ENCODE data around the gene SIAH3. TPM values are rescaled to one million over a fixed set of nuclear protein-coding genes. Genes with fewer than 3 reads are reported as not detected.

The SIAH3 gene
- total RNA-seq, 4 donors from 2014 or later, result not detected

- WGBS, 2 donors (ENCODE audit: low coverage in 1 of 2), result 50 to 60% methylated on average over 2 of the region's 2 CpGs
- H3K27me3 ChIP-seq, result peaks cover 61% of the 10 kb centered on the region
- no peak overlapping the region for H3K4me3 ChIP-seq
- H3K36me3 ChIP-seq, result no peaks in the 10 kb centered on the region
- no peak overlapping the region for H3K27ac ChIP-seq
- TF ChIP-seq CTCF (IDR thresholded peaks at IDR 0.05), result no peak
- no peak for TF ChIP-seq EP300 (IDR thresholded peaks at IDR 0.05; ENCODE audit: low read depth)
- TF ChIP-seq POLR2A (IDR thresholded peaks at IDR 0.05), result no peak
- TF ChIP-seq POLR2AphosphoS5 (IDR thresholded peaks at IDR 0.05), result no peak
- in situ Hi-C loops (cut with MboI; ENCODE audit: low pct_ligation_motif_present in 1 of 4, low pct_unique_long_range_greater_than_20kb in 1 of 4, low sequenced_read_pairs in 3 of 4), result no loop called here
- peaks cover 0 to 21% (median 2%) of the 10 kb centered on the region in 4 donors for H3K4me1 ChIP-seq
- intact Hi-C loops (cut with DNase I; ENCODE audit: low total_unique reads), result no loop called here
- no peak for DNase-seq
- H3K9me3 ChIP-seq, result no peaks in the 10 kb centered on the region
These were observed 2.1 kb downstream of the SIAH3 start for GRCh38 chr13:45849408-45849807.

- Histone ChIP-seq H3K9me3 (no peaks in the 10 kb centered on the region), H3K4me3 (no peak overlapping the region), H3K27me3 (peaks cover 47% of the 10 kb centered on the region), H3K27ac (no peak overlapping the region), H3K36me3 (no peaks in the 10 kb centered on the region), H3K4me1 (peaks cover 0 to 21% (median 2%) of the 10 kb centered on the region in 4 donors)
- peak; percentile 18 for DNase-seq
- WGBS, 2 donors (ENCODE audit: low coverage in 1 of 2), result 20 to 29% methylated on average over 3 to 13 of the region's 13 CpGs
- in situ Hi-C loops (cut with MboI; ENCODE audit: low pct_ligation_motif_present in 1 of 4, low pct_unique_long_range_greater_than_20kb in 1 of 4, low sequenced_read_pairs in 3 of 4) (no loop called here), intact Hi-C loops (cut with DNase I; ENCODE audit: low total_unique reads) (no loop called here)
- TF ChIP-seq CTCF (IDR thresholded peaks at IDR 0.05) (no peak), POLR2AphosphoS5 (IDR thresholded peaks at IDR 0.05) (no peak), EP300 (IDR thresholded peaks at IDR 0.05; ENCODE audit: low read depth) (no peak), POLR2A (IDR thresholded peaks at IDR 0.05) (no peak)
These were observed 3.9 kb downstream of the SIAH3 start for GRCh38 chr13:45847554-45848224.

- peaks cover 37% of the 10 kb centered on the region for H3K27me3 ChIP-seq
- H3K4me1 ChIP-seq, result peaks cover 0 to 21% (median 2%) of the 10 kb centered on the region in 4 donors
- TF ChIP-seq POLR2A (IDR thresholded peaks at IDR 0.05) (no peak), EP300 (IDR thresholded peaks at IDR 0.05; ENCODE audit: low read depth) (no peak), POLR2AphosphoS5 (IDR thresholded peaks at IDR 0.05) (no peak), CTCF (IDR thresholded peaks at IDR 0.05) (no peak)
- H3K27ac ChIP-seq, result no peak overlapping the region
- in situ Hi-C loops (cut with MboI; ENCODE audit: low pct_ligation_motif_present in 1 of 4, low pct_unique_long_range_greater_than_20kb in 1 of 4, low sequenced_read_pairs in 3 of 4), result no loop called here
- H3K9me3 ChIP-seq, result no peaks in the 10 kb centered on the region
- intact Hi-C loops (cut with DNase I; ENCODE audit: low total_unique reads), result no loop called here
- 87% methylated on average over 8 of the region's 8 CpGs; no CpG with 5 or more reads in 1 of the 2 donors for WGBS, 2 donors (ENCODE audit: low coverage in 1 of 2)
- no peaks in the 10 kb centered on the region for H3K36me3 ChIP-seq
- no peak for DNase-seq
- no peak overlapping the region for H3K4me3 ChIP-seq
These were observed 4.9 kb downstream of the SIAH3 start for GRCh38 chr13:45846681-45847080.

- DNase-seq, result no peak
- TF ChIP-seq CTCF (IDR thresholded peaks at IDR 0.05), result no peak
- no peak for TF ChIP-seq POLR2A (IDR thresholded peaks at IDR 0.05)
- TF ChIP-seq POLR2AphosphoS5 (IDR thresholded peaks at IDR 0.05), result no peak
- TF ChIP-seq EP300 (IDR thresholded peaks at IDR 0.05; ENCODE audit: low read depth), result no peak
- Histone ChIP-seq H3K4me1 (peaks cover 0 to 3% (median 0%) of the 10 kb centered on the region in 4 donors), H3K27ac (no peak overlapping the region), H3K4me3 (no peak overlapping the region), H3K9me3 (no peaks in the 10 kb centered on the region), H3K27me3 (no peaks in the 10 kb centered on the region), H3K36me3 (no peaks in the 10 kb centered on the region)
- intact Hi-C loops (cut with DNase I; ENCODE audit: low total_unique reads), result no loop called here
- 58 to 59% methylated on average over 7 to 12 of the region's 12 CpGs for WGBS, 2 donors (ENCODE audit: low coverage in 1 of 2)
- in situ Hi-C loops (cut with MboI; ENCODE audit: low pct_ligation_motif_present in 1 of 4, low pct_unique_long_range_greater_than_20kb in 1 of 4, low sequenced_read_pairs in 3 of 4), result no loop called here
These were observed 13.3 kb downstream of the SIAH3 start for GRCh38 chr13:45838171-45838745.

Measured in transverse colon (tissue), 4 donors.